GM12873 (cell line): ENCODE measurements around the gene CEP72.

Experiments used
- TF ChIP-seq, protein P1 (sequence below): IDR thresholded peaks from 2 replicates; pipeline ENCODE4 v1.5.1; 2012; ENCODE audit warnings: low read depth, mild to moderate bottlenecking, moderate library complexity, low read length, control low read depth; ENCODE audit not compliant: insufficient read depth; ENCODE audit errors: missing control alignments

The CEP72 gene

GRCh38 chr5:587403-587802 is 24.7 kb upstream of the CEP72 start:
- TF ChIP-seq, protein P1, sequence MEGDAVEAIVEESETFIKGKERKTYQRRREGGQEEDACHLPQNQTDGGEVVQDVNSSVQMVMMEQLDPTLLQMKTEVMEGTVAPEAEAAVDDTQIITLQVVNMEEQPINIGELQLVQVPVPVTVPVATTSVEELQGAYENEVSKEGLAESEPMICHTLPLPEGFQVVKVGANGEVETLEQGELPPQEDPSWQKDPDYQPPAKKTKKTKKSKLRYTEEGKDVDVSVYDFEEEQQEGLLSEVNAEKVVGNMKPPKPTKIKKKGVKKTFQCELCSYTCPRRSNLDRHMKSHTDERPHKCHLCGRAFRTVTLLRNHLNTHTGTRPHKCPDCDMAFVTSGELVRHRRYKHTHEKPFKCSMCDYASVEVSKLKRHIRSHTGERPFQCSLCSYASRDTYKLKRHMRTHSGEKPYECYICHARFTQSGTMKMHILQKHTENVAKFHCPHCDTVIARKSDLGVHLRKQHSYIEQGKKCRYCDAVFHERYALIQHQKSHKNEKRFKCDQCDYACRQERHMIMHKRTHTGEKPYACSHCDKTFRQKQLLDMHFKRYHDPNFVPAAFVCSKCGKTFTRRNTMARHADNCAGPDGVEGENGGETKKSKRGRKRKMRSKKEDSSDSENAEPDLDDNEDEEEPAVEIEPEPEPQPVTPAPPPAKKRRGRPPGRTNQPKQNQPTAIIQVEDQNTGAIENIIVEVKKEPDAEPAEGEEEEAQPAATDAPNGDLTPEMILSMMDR, result no peak

- TF ChIP-seq, protein P1, result no peak
Measured at GRCh38 chr5:588406-588995, 23.6 kb upstream of the CEP72 start.

- TF ChIP-seq, protein P1, result no peak
Measured at GRCh38 chr5:589173-589572, 23.0 kb upstream of the CEP72 start.

GRCh38 chr5:589588-589987 is 22.6 kb upstream of the CEP72 start:
- TF ChIP-seq, protein P1, result no peak

DNA sequence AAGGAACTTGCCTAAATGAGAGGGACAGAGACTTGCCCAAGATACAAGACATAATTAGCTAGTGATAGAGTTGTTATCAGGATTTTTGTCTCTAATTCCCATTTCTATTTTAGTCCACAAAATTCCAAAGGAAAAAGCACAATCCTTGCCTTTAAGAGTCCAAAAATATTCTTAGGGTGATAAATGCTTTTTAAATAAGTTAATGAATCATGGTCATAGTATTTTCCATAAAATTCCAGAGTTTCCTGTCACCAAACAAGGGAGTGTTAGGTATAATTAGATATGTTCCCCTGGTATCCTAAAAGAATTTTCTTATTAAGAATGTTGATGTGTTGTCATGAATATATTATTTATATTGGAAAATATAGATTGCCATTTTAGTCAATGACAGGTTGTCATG is 21.8 kb upstream of the CEP72 start:
- TF ChIP-seq, protein P1, result no peak

GRCh38 chr5:591746-592145 is 20.4 kb upstream of the CEP72 start:
- TF ChIP-seq, protein P1, result no peak

GRCh38 chr5:592158-592557 is 20.0 kb upstream of the CEP72 start:
- TF ChIP-seq, protein P1, result no peak
